Measurements from ENCODE around the gene MYH9. TPM values are rescaled to one million over a fixed set of nuclear protein-coding genes. Genes with fewer than 3 reads are reported as not detected.

MYH9 gene
- total RNA-seq, 2 donors from 2014 or later = 125 to 229 TPM

GRCh38 chr22:36344106-36344827 is 43.5 kb downstream of the MYH9 start:
- peaks cover 0 to 95% of the 10 kb centered on the region in 2 donors for H3K4me1 ChIP-seq
- no peak for DNase-seq (ENCODE audit: low spot score)
- H3K9me3 ChIP-seq = no peaks in the 10 kb centered on the region
- no peak overlapping the region for H3K4me3 ChIP-seq
- peaks cover 92% of the 10 kb centered on the region for H3K36me3 ChIP-seq
- TF ChIP-seq CTCF (IDR thresholded peaks at IDR 0.05) = no peak
- H3K27ac ChIP-seq = peak overlapping the region; percentile 49 to 68
- no peaks in the 10 kb centered on the region for H3K27me3 ChIP-seq

GRCh38 chr22:36343720-36344105 is 44.1 kb downstream of the MYH9 start:
- Histone ChIP-seq H3K4me1 (peaks cover 0 to 95% of the 10 kb centered on the region in 2 donors), H3K27me3 (no peaks in the 10 kb centered on the region), H3K4me3 (no peak overlapping the region), H3K36me3 (peaks cover 92% of the 10 kb centered on the region), H3K9me3 (no peaks in the 10 kb centered on the region), H3K27ac (peak overlapping the region; percentile 49 to 68)
- TF ChIP-seq CTCF (IDR thresholded peaks at IDR 0.05) = no peak
- no peak for DNase-seq (ENCODE audit: low spot score)

GRCh38 chr22:36343070-36343719 is 44.6 kb downstream of the MYH9 start:
- Histone ChIP-seq H3K4me1 (peaks cover 0 to 95% of the 10 kb centered on the region in 2 donors), H3K9me3 (no peaks in the 10 kb centered on the region), H3K27me3 (no peaks in the 10 kb centered on the region), H3K36me3 (peaks cover 93% of the 10 kb centered on the region), H3K4me3 (no peak overlapping the region), H3K27ac (peak overlapping the region; percentile 49 to 68)
- no peak for TF ChIP-seq CTCF (IDR thresholded peaks at IDR 0.05)
- no peak for DNase-seq (ENCODE audit: low spot score)

- Histone ChIP-seq H3K9me3 (no peaks in the 10 kb centered on the region), H3K4me3 (no peak overlapping the region), H3K4me1 (peaks cover 0 to 99% of the 10 kb centered on the region in 2 donors), H3K36me3 (peaks cover 98% of the 10 kb centered on the region), H3K27me3 (no peaks in the 10 kb centered on the region), H3K27ac (peak overlapping the region; percentile 49 to 98)
- no peak for TF ChIP-seq CTCF (IDR thresholded peaks at IDR 0.05)
- no peak for DNase-seq (ENCODE audit: low spot score)
Measured at GRCh38 chr22:36341640-36342041, 46.1 kb downstream of the MYH9 start.

GRCh38 chr22:36340621-36341020 is 47.1 kb downstream of the MYH9 start:
- TF ChIP-seq CTCF (IDR thresholded peaks at IDR 0.05) = no peak
- H3K36me3 ChIP-seq = peaks cover 98% of the 10 kb centered on the region
- no peak for DNase-seq (ENCODE audit: low spot score)
- H3K9me3 ChIP-seq = no peaks in the 10 kb centered on the region
- no peaks in the 10 kb centered on the region for H3K27me3 ChIP-seq
- peaks cover 0 to 100% of the 10 kb centered on the region in 2 donors for H3K4me1 ChIP-seq
- peak overlapping the region; percentile 98 to 99 for H3K27ac ChIP-seq
- no peak overlapping the region for H3K4me3 ChIP-seq

All from right atrium auricular region (tissue), 2 donors.